ENCODE data around the gene ARHGAP4.

Gene ARHGAP4

GRCh38 chrX:153903991-153904957, 21.8 kb downstream of the ARHGAP4 start, which contains the start of gene AVPR2:
Gene AVPR2 (plus strand): TSS chrX:153904673. CDS start chrX:153905146, 473 bp downstream.
- no peak within 1 kb of the TSS for H2BK12ac ChIP-seq (ENCODE audit: low read length)
- no peak within 1 kb of the TSS for H3K18ac ChIP-seq (ENCODE audit: low read length)
- peak within 1 kb of the TSS; percentile 13 for H2BK5ac ChIP-seq (ENCODE audit: low read length)
- no peak within 1 kb of the TSS for H2BK120ac ChIP-seq (ENCODE audit: low read depth, low read length)
- WGBS, 2 donors (ENCODE audit: extremely low coverage in 2 of 2, insufficient read length in 2 of 2, insufficient replicate concordance in 1 of 2), result no CpG with 5 or more reads among the region's 26 CpGs
- H3K4me2 ChIP-seq (ENCODE audit: insufficient read depth, low read length, poor library complexity, severe bottlenecking), result no peak within 1 kb of the TSS
- peaks cover 5 to 12% of the 10 kb centered on the region in 2 donors for H3K4me1 ChIP-seq (ENCODE audit: control insufficient read depth in 2 of 2, insufficient read depth in 1 of 2, low read depth in 1 of 2, low read length in 2 of 2)
- no peak for DNase-seq (ENCODE audit: low spot score)
- peak within 1 kb of the TSS; percentile 21 for H2AFZ ChIP-seq (ENCODE audit: low read length)
- H3K23ac ChIP-seq (ENCODE audit: low read depth, low read length, poor library complexity), result no peak within 1 kb of the TSS
- no peak within 1 kb of the TSS for H4K91ac ChIP-seq (ENCODE audit: low read depth, low read length, poor library complexity)
- H3K4me3 ChIP-seq (ENCODE audit: low read length in 2 of 2), result no peak within 1 kb of the TSS
- no peaks in the 10 kb centered on the region for H3K9me3 ChIP-seq (replicated peaks in 1 of 2; ENCODE audit: control insufficient read depth in 2 of 2, insufficient read depth in 1 of 2, low read depth in 1 of 2, low read length in 2 of 2)
- no peaks in the 10 kb centered on the region for H3K36me3 ChIP-seq (replicated peaks in 1 of 2; ENCODE audit: control insufficient read depth in 2 of 2, insufficient read depth in 2 of 2, low read length in 2 of 2)
- H2AK5ac ChIP-seq (ENCODE audit: low read depth, low read length), result no peak within 1 kb of the TSS
- H3K14ac ChIP-seq (ENCODE audit: low read length), result no peak within 1 kb of the TSS
- H3K9ac ChIP-seq (ENCODE audit: low read depth, low read length, poor library complexity), result peak within 1 kb of the TSS; percentile 44
- no peak within 1 kb of the TSS for H3K4ac ChIP-seq (ENCODE audit: low read length)
- no peak within 1 kb of the TSS for H4K8ac ChIP-seq (ENCODE audit: low read depth, low read length)
- no peak within 1 kb of the TSS for H2BK15ac ChIP-seq (ENCODE audit: low read length)
- H3K27ac ChIP-seq (replicated peaks; ENCODE audit: low read length), result no peak within 1 kb of the TSS
- H3K79me1 ChIP-seq (ENCODE audit: low read depth, low read length), result no peaks in the 10 kb centered on the region
- peaks cover 0 to 38% (median 0%) of the 10 kb centered on the region in 3 experiments for H3K27me3 ChIP-seq (ENCODE audit: control insufficient read depth in 3 of 3, insufficient read depth in 3 of 3, low read depth in 1 of 3, low read length in 3 of 3)

- Histone ChIP-seq H3K27me3 (ENCODE audit: control insufficient read depth in 3 of 3, insufficient read depth in 3 of 3, low read depth in 1 of 3, low read length in 3 of 3) (peaks cover 0 to 42% (median 0%) of the 10 kb centered on the region in 3 experiments), H2BK15ac (ENCODE audit: low read length) (no peak overlapping the region), H3K27ac (replicated peaks; ENCODE audit: low read length) (no peak overlapping the region), H3K18ac (ENCODE audit: low read length) (no peak overlapping the region), H3K4me2 (ENCODE audit: insufficient read depth, low read length, poor library complexity, severe bottlenecking) (no peak overlapping the region), H3K9ac (ENCODE audit: low read depth, low read length, poor library complexity) (peak overlapping the region; percentile 44), H3K4me1 (ENCODE audit: control insufficient read depth in 2 of 2, insufficient read depth in 1 of 2, low read depth in 1 of 2, low read length in 2 of 2) (peaks cover 3 to 10% of the 10 kb centered on the region in 2 donors), H3K36me3 (replicated peaks in 1 of 2; ENCODE audit: control insufficient read depth in 2 of 2, insufficient read depth in 2 of 2, low read length in 2 of 2) (no peaks in the 10 kb centered on the region), H2BK12ac (ENCODE audit: low read length) (no peak overlapping the region), H2AFZ (ENCODE audit: low read length) (peak overlapping the region; percentile 21), H3K4ac (ENCODE audit: low read length) (no peak overlapping the region), H2AK5ac (ENCODE audit: low read depth, low read length) (no peak overlapping the region), H3K4me3 (ENCODE audit: low read length in 2 of 2) (no peak overlapping the region), H4K91ac (ENCODE audit: low read depth, low read length, poor library complexity) (no peak overlapping the region), H4K8ac (ENCODE audit: low read depth, low read length) (no peak overlapping the region), H3K23ac (ENCODE audit: low read depth, low read length, poor library complexity) (no peak overlapping the region), H2BK120ac (ENCODE audit: low read depth, low read length) (no peak overlapping the region), H2BK5ac (ENCODE audit: low read length) (peak overlapping the region; percentile 13), H3K9me3 (replicated peaks in 1 of 2; ENCODE audit: control insufficient read depth in 2 of 2, insufficient read depth in 1 of 2, low read depth in 1 of 2, low read length in 2 of 2) (no peaks in the 10 kb centered on the region), H3K14ac (ENCODE audit: low read length) (no peak overlapping the region), H3K79me1 (ENCODE audit: low read depth, low read length) (no peaks in the 10 kb centered on the region)
- WGBS, 2 donors (ENCODE audit: extremely low coverage in 2 of 2, insufficient read length in 2 of 2, insufficient replicate concordance in 1 of 2), result 100% methylated on average over 1 of the region's 18 CpGs; no CpG with 5 or more reads in 1 of the 2 donors
- DNase-seq (ENCODE audit: low spot score), result no peak
These were observed 22.7 kb downstream of the ARHGAP4 start for GRCh38 chrX:153903238-153903980.

GRCh38 chrX:153902385-153902784, 23.7 kb downstream of the ARHGAP4 start:
- Histone ChIP-seq H3K4me3 (ENCODE audit: low read length in 2 of 2) (no peak overlapping the region), H2BK15ac (ENCODE audit: low read length) (no peak overlapping the region), H2AFZ (ENCODE audit: low read length) (no peak overlapping the region), H3K23ac (ENCODE audit: low read depth, low read length, poor library complexity) (no peak overlapping the region), H3K79me1 (ENCODE audit: low read depth, low read length) (no peaks in the 10 kb centered on the region), H3K27me3 (ENCODE audit: control insufficient read depth in 3 of 3, insufficient read depth in 3 of 3, low read depth in 1 of 3, low read length in 3 of 3) (peaks cover 0 to 48% (median 0%) of the 10 kb centered on the region in 3 experiments), H3K36me3 (replicated peaks in 1 of 2; ENCODE audit: control insufficient read depth in 2 of 2, insufficient read depth in 2 of 2, low read length in 2 of 2) (no peaks in the 10 kb centered on the region), H2BK5ac (ENCODE audit: low read length) (no peak overlapping the region), H2AK5ac (ENCODE audit: low read depth, low read length) (peak overlapping the region; percentile 21), H3K4me1 (ENCODE audit: control insufficient read depth in 2 of 2, insufficient read depth in 1 of 2, low read depth in 1 of 2, low read length in 2 of 2) (peaks cover 3 to 10% of the 10 kb centered on the region in 2 donors), H3K4ac (ENCODE audit: low read length) (no peak overlapping the region), H2BK12ac (ENCODE audit: low read length) (peak overlapping the region; percentile 16), H3K9me3 (replicated peaks in 1 of 2; ENCODE audit: control insufficient read depth in 2 of 2, insufficient read depth in 1 of 2, low read depth in 1 of 2, low read length in 2 of 2) (no peaks in the 10 kb centered on the region), H3K27ac (replicated peaks; ENCODE audit: low read length) (no peak overlapping the region), H3K9ac (ENCODE audit: low read depth, low read length, poor library complexity) (no peak overlapping the region), H2BK120ac (ENCODE audit: low read depth, low read length) (no peak overlapping the region), H3K18ac (ENCODE audit: low read length) (no peak overlapping the region), H3K4me2 (ENCODE audit: insufficient read depth, low read length, poor library complexity, severe bottlenecking) (no peak overlapping the region), H3K14ac (ENCODE audit: low read length) (no peak overlapping the region), H4K91ac (ENCODE audit: low read depth, low read length, poor library complexity) (no peak overlapping the region), H4K8ac (ENCODE audit: low read depth, low read length) (no peak overlapping the region)
- no peak for DNase-seq (ENCODE audit: low spot score)
- WGBS, 2 donors (ENCODE audit: extremely low coverage in 2 of 2, insufficient read length in 2 of 2, insufficient replicate concordance in 1 of 2), result no CpG with 5 or more reads among the region's 10 CpGs

- Histone ChIP-seq H2AFZ (ENCODE audit: low read length) (peak overlapping the region; percentile 44), H2BK15ac (ENCODE audit: low read length) (no peak overlapping the region), H3K23ac (ENCODE audit: low read depth, low read length, poor library complexity) (no peak overlapping the region), H2BK120ac (ENCODE audit: low read depth, low read length) (no peak overlapping the region), H4K8ac (ENCODE audit: low read depth, low read length) (no peak overlapping the region), H4K91ac (ENCODE audit: low read depth, low read length, poor library complexity) (no peak overlapping the region), H3K4me2 (ENCODE audit: insufficient read depth, low read length, poor library complexity, severe bottlenecking) (no peak overlapping the region), H3K36me3 (replicated peaks in 1 of 2; ENCODE audit: control insufficient read depth in 2 of 2, insufficient read depth in 2 of 2, low read length in 2 of 2) (no peaks in the 10 kb centered on the region), H3K4ac (ENCODE audit: low read length) (no peak overlapping the region), H3K4me3 (ENCODE audit: low read length in 2 of 2) (no peak overlapping the region), H3K14ac (ENCODE audit: low read length) (no peak overlapping the region), H2AK5ac (ENCODE audit: low read depth, low read length) (no peak overlapping the region), H3K4me1 (ENCODE audit: control insufficient read depth in 2 of 2, insufficient read depth in 1 of 2, low read depth in 1 of 2, low read length in 2 of 2) (peaks cover 3 to 10% of the 10 kb centered on the region in 2 donors), H3K27ac (replicated peaks; ENCODE audit: low read length) (no peak overlapping the region), H2BK12ac (ENCODE audit: low read length) (no peak overlapping the region), H3K27me3 (ENCODE audit: control insufficient read depth in 3 of 3, insufficient read depth in 3 of 3, low read depth in 1 of 3, low read length in 3 of 3) (peaks cover 0 to 46% (median 0%) of the 10 kb centered on the region in 3 experiments), H3K18ac (ENCODE audit: low read length) (no peak overlapping the region), H3K79me1 (ENCODE audit: low read depth, low read length) (no peaks in the 10 kb centered on the region), H2BK5ac (ENCODE audit: low read length) (no peak overlapping the region), H3K9ac (ENCODE audit: low read depth, low read length, poor library complexity) (no peak overlapping the region), H3K9me3 (replicated peaks in 1 of 2; ENCODE audit: control insufficient read depth in 2 of 2, insufficient read depth in 1 of 2, low read depth in 1 of 2, low read length in 2 of 2) (no peaks in the 10 kb centered on the region)
- DNase-seq (ENCODE audit: low spot score), result no peak
- no CpG with 5 or more reads among the region's 8 CpGs for WGBS, 2 donors (ENCODE audit: extremely low coverage in 2 of 2, insufficient read length in 2 of 2, insufficient replicate concordance in 1 of 2)
These were observed 24.3 kb downstream of the ARHGAP4 start for GRCh38 chrX:153901753-153902140.
